HG02884 (cell line): ENCODE results near the gene TTPAL.

Experiments used
- ATAC-seq: cut with Tn5 transposase; IDR thresholded peaks from one replicate; pipeline ENCODE4 v1.9.1; 2021; ENCODE audit warnings: mild to moderate bottlenecking, moderate library complexity; ENCODE audit not compliant: unreplicated experiment

Gene TTPAL

GRCh38 chr20:44495802-44496481 lies 20.3 kb downstream of the TTPAL start:
- ATAC-seq, result no peak

- no peak for ATAC-seq
Measured at GRCh38 chr20:44496976-44497375, 21.3 kb downstream of the TTPAL start.

- no peak for ATAC-seq
Measured at GRCh38 chr20:44497761-44498160, 22.1 kb downstream of the TTPAL start.

GRCh38 chr20:44500221-44500620 lies 24.5 kb downstream of the TTPAL start:
- ATAC-seq, result no peak

- ATAC-seq, result no peak
Measured at GRCh38 chr20:44501448-44501847, 25.8 kb downstream of the TTPAL start.

GRCh38 chr20:44502968-44503367 lies 27.3 kb downstream of the TTPAL start:
- no peak for ATAC-seq

- no peak for ATAC-seq
Measured at GRCh38 chr20:44504402-44505307, 29.0 kb downstream of the TTPAL start.

GRCh38 chr20:44509762-44510161 lies 34.1 kb downstream of the TTPAL start:
- ATAC-seq, result no peak

- ATAC-seq, result no peak
Measured at GRCh38 chr20:44513871-44514270, 38.2 kb downstream of the TTPAL start.

- ATAC-seq, result no peak
Measured at GRCh38 chr20:44516491-44516890, 40.8 kb downstream of the TTPAL start.

GRCh38 chr20:44517454-44517853 lies 41.8 kb downstream of the TTPAL start:
- no peak for ATAC-seq

GRCh38 chr20:44518248-44518647 lies 42.6 kb downstream of the TTPAL start:
- no peak for ATAC-seq

- no peak for ATAC-seq
Measured at GRCh38 chr20:44520881-44521280, 45.2 kb downstream of the TTPAL start.

- ATAC-seq, result peak; percentile 98
Measured at GRCh38 chr20:44521484-44522481, 46.1 kb downstream of the TTPAL start, which contains the start of gene SERINC3. TSS of gene SERINC3 (minus strand) at chr20:44522070. CDS start at chr20:44521951, 119 bp downstream.

GRCh38 chr20:44522841-44523240 lies 47.2 kb downstream of the TTPAL start:
- ATAC-seq, result no peak

- ATAC-seq, result no peak
Measured at GRCh38 chr20:44523746-44524145, 48.1 kb downstream of the TTPAL start.

GRCh38 chr20:44526129-44526528 lies 50.5 kb downstream of the TTPAL start:
- ATAC-seq, result no peak

GRCh38 chr20:44527716-44528199 lies 52.1 kb downstream of the TTPAL start:
- no peak for ATAC-seq

GRCh38 chr20:44528309-44528708 lies 52.6 kb downstream of the TTPAL start:
- ATAC-seq, result no peak

GRCh38 chr20:44532259-44532980 lies 56.7 kb downstream of the TTPAL start:
- no peak for ATAC-seq
